Measurements from ENCODE around the gene GRIP1.

Gene GRIP1

GRCh38 chr12:66399911-66400306 lies 279.0 kb downstream of the GRIP1 start:
- DNase-seq (ENCODE audit: low spot score): no peak
- no peak for FAIRE-seq

DNA sequence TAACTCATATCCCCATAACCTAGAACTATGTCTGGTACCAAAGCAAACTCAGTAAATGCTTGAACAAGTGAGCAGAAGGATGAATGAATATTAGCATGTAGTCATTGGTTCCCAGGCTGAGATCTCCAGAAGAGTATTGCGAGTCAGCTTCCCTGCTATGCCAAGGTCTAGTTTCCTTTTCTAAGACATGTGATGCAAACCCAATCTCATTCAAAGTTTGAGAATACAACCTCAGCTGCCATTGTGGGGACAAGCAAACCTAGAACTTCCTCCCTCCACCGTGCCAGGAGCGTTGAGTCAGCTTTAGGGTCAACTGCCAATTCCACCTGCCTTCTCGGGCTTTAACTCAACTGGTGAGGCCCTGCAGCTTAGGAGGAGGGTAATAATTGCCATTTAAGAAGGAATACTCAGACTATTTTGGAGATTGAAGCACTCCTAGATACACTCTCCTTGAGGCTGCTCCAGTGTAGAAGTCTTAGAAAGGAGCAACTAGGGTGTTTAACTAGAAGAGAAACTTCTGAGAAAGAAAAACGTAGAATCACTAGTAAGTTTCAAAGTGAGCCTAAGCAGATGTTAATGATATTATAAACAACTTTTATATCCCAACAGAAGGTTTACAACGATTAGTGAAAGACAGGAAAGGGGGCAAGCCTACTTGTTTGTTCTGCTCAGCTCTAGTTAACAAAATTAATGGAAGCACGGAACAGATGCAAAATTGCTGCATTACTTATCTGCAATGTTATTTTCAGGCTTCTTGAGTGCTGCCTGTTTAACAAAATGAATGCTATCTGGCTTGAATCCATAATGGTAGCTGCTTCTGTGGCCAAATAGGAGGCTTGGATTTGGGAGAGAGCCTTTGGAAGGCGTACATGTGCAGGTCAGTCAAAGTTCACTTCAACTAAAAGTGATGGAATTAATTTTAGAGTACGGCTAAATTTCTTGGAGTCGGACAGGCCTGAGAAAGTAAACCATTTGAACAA lies 279.7 kb downstream of the GRIP1 start:
- FAIRE-seq: no peak
- DNase-seq (ENCODE audit: low spot score): no peak

- DNase-seq (ENCODE audit: low spot score) (no peak), FAIRE-seq (no peak)
These were observed 281.1 kb downstream of the GRIP1 start for GRCh38 chr12:66397574-66398290.

GRCh38 chr12:66393890-66394289 lies 285.0 kb downstream of the GRIP1 start:
- DNase-seq (ENCODE audit: low spot score) (no peak), FAIRE-seq (no peak)

- DNase-seq (ENCODE audit: low spot score): no peak
These were observed 286.5 kb downstream of the GRIP1 start for GRCh38 chr12:66392266-66392915.

GRCh38 chr12:66388517-66388916 lies 290.4 kb downstream of the GRIP1 start:
- no peak for FAIRE-seq

More at GRCh38 chr12:66392266-66392915, 286.5 kb downstream of the GRIP1 start:
- no peak for FAIRE-seq

DNA sequence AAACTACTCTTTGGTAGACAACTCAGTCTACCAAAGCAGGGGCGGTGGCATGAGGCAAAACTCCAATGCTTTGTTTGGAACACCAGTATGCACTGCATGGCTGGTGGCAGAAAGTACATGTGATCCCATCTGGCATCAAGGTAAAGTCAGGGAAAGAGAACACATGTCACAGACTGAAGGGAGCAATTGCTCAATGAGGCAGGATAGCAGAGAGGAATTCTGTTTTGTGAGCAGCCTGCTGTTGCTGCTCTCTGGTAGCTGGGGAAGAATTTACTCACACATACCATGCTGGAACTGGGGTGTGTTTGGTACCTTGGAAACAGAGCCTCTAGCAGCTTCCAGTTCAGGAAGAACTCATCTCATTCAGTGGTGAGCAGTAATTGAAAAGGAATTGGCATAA lies 291.8 kb downstream of the GRIP1 start:
- FAIRE-seq: no peak

More at GRCh38 chr12:66388517-66388916, 290.4 kb downstream of the GRIP1 start:
- no peak for DNase-seq (ENCODE audit: low spot score)

DNA sequence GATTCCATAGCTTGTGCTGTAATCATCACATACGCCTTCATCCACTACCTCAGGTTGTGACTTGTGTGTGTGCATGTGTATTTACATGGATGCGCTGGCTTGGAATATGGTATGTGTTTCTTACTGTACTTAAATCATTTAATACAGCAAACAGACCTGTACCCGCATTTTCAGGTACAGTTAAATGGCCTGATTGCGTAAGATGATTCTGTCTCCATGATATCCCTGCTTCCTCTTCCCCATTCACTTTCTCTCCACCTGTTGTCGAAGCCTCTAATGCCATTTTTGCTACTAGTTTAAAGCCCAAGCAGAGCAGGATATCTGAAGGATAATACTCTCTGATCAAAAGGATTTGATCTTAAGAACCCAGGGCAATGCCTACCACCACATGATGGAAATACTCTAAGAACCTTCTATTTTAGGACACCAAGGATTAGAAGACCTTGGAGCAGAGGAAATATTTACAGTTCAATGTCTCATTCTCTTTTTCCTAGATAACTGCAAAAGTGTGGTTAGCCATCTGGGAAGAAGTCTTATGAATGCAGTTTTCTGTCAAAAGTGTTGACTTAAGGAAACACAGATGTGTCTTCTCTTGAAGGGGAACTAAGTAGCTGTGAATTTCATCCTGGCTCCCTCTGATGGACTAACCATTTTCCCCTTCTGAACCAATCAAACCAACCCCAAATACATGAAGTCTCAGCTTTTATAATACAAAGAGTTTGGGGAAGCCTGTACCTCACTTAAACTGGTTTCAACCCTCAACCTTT lies 297.9 kb downstream of the GRIP1 start:
- no peak for FAIRE-seq
- DNase-seq (ENCODE audit: low spot score): no peak

More for the DNA sequence above, 291.8 kb downstream of the GRIP1 start:
- no peak for DNase-seq (ENCODE audit: low spot score)

GRCh38 chr12:66379616-66380015 lies 299.3 kb downstream of the GRIP1 start:
- FAIRE-seq (no peak), DNase-seq (ENCODE audit: low spot score) (no peak)

DNA sequence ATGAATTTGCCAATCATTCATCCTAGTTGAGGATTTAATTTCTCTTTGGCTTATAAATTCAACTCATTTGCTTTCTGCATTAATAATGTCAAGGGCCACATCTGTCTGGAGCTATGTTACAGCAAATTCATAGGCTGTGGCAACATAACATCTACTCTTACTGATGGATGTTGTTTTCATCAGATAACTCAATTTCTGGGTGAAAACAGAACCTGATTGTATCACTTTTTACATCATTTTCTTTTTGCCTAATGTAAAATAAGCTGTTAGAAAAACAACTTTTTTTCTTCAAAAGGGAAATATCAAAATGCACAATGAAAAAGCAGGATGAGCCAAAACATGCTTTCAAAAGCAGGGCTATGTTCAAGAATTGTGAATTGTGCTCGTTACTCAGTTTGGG lies 303.3 kb downstream of the GRIP1 start:
- no peak for FAIRE-seq

GRCh38 chr12:66371982-66372381 lies 306.9 kb downstream of the GRIP1 start:
- DNase-seq (ENCODE audit: low spot score) (no peak), FAIRE-seq (no peak)

More for the DNA sequence above, 303.3 kb downstream of the GRIP1 start:
- no peak for DNase-seq (ENCODE audit: low spot score)

- DNase-seq (ENCODE audit: low spot score) (no peak), FAIRE-seq (no peak)
These were observed 311.7 kb downstream of the GRIP1 start for GRCh38 chr12:66367015-66367667.

GRCh38 chr12:66365718-66366490 lies 313.0 kb downstream of the GRIP1 start:
- no peak for FAIRE-seq
- no peak for DNase-seq (ENCODE audit: low spot score)

DNA sequence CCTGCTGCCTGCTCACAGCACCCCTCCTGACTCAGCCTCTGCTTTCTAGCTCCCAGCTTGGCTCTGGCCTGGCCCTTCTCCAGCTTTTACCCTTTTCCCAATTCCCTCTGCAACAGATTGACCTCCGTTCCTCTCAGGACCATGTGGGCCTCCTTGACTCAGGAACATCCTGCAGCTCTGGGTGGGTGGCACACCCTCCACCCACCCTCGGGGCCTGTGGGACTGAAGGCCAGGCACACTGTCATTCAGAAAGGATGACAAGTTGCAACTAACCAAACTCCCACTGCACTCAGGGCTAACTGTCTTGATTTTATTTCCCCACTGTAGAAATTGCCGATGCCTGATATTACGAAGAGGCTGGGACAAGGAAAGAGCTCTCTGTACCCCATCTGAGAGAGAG lies 317.2 kb downstream of the GRIP1 start:
- no peak for DNase-seq (ENCODE audit: low spot score)
- FAIRE-seq: no peak

DNA sequence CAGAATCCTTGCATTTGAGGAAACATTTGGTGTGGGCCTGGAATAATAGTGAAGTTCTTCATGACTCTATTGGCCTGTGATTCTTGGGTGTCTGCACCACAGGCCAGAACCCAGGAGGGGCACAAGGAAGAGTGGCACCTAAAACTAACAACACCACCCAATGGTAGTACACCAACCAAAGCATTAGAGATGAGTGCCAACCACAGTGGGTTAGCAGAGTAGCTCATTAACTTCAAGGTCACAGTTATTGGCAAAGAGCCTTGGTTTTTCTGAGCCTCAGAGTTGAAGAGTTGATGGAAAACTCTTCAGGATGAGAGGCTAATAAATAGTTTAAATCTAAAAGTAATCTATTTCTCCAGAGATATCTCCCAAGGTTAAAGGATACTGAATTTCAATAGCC lies 319.6 kb downstream of the GRIP1 start:
- no peak for FAIRE-seq
- no peak for DNase-seq (ENCODE audit: low spot score)

- no peak for FAIRE-seq
These were observed 324.6 kb downstream of the GRIP1 start for GRCh38 chr12:66354291-66354690.

DNA sequence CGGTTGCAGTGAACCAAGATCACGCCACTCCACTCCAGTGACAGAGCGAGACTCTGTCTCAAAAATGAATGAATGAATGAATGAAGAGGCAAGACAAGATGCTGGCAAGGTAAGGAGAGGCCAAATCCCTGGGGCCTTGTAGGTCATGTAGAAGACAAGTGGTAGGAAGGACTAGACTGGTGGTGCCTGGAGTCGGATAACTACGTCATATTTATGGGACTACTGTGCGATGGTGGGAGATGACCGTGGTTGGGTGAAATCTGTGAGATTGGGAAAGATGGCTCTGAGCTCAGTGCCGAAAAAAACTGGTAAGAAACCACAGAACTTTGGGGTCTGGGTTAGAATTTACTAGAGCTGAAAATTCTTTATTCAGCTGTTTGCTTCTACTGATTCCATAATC lies 326.0 kb downstream of the GRIP1 start:
- FAIRE-seq (no peak), DNase-seq (ENCODE audit: low spot score) (no peak)

More at GRCh38 chr12:66354291-66354690, 324.6 kb downstream of the GRIP1 start:
- DNase-seq (ENCODE audit: low spot score): no peak

DNA sequence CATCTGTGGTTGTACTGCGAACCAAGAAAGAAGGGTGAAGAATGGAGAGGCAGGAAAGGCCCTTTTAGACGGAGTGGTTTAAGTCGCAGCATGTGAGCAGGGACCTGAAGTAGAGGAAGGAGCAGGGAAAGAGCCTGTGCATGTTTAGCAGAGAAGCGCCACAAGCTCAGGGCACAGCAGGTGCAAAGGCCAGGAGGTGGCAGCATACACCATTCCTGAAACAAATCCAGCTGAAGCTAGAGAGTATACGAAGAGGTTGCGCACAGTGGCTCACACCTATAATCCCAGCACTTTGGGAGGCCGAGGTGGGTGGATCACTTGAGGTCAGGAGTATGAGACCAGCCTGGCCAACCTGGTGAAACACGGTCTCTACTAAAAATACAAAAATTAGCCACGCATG lies 326.7 kb downstream of the GRIP1 start:
- FAIRE-seq (no peak), DNase-seq (ENCODE audit: low spot score) (no peak)

DNA sequence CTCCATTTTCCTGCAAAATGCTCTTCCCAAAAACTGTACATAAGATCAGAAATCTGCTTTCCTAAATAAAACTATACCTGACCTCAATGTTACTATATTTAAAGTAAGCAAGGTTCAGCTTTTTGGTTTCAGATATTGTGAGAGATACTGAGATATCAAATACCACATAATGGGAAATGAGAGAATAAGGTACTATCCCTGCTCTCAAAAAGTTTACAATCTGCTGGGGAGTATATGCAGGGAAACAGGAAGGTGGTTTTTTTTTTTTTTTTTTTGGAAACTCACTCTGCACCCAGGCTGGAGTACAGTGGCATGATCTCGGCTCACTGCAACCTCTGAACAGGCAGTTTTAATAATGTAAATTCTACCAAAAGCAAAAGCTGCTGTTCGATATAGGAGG lies 327.6 kb downstream of the GRIP1 start:
- DNase-seq (ENCODE audit: low spot score): no peak

GRCh38 chr12:66345956-66346355 lies 332.9 kb downstream of the GRIP1 start:
- no peak for FAIRE-seq
- no peak for DNase-seq (ENCODE audit: low spot score)

More for the DNA sequence above, 327.6 kb downstream of the GRIP1 start:
- FAIRE-seq: no peak
